ENCODE measurements around the gene IRAK1.
A peak's percentile ranks its signal among the peaks of the same experiment; 100 is the strongest.

The IRAK1 gene

GRCh38 chrX:153969904-153970356 lies 49.8 kb downstream of the IRAK1 start:
- DNase-seq = peak; percentile 10

- peak; percentile 5 for DNase-seq
Observed at GRCh38 chrX:153969125-153969903, 50.4 kb downstream of the IRAK1 start.

GRCh38 chrX:153968754-153969124 lies 51.0 kb downstream of the IRAK1 start:
- peak; percentile 8 for DNase-seq

GRCh38 chrX:153968255-153968654 lies 51.4 kb downstream of the IRAK1 start:
- peak; percentile 2 for DNase-seq

GRCh38 chrX:153967536-153968224 lies 52.0 kb downstream of the IRAK1 start:
- peak; percentile 66 for DNase-seq

- DNase-seq = peak; percentile 2
Observed at GRCh38 chrX:153966841-153967535, 52.7 kb downstream of the IRAK1 start.

- DNase-seq = no peak
Observed at GRCh38 chrX:153966283-153966688, 53.4 kb downstream of the IRAK1 start.

GRCh38 chrX:153965406-153965805 lies 54.3 kb downstream of the IRAK1 start:
- DNase-seq = no peak

- no peak for DNase-seq
Observed at GRCh38 chrX:153964105-153964504, 55.6 kb downstream of the IRAK1 start.

- DNase-seq = no peak
Observed at GRCh38 chrX:153963546-153963945, 56.2 kb downstream of the IRAK1 start.

GRCh38 chrX:153961292-153961691 lies 58.4 kb downstream of the IRAK1 start:
- no peak for DNase-seq

GRCh38 chrX:153960786-153961185 lies 58.9 kb downstream of the IRAK1 start:
- DNase-seq = no peak
